Measurements from ENCODE around the gene AGAP1. TPM values are rescaled to one million over a fixed set of nuclear protein-coding genes. Genes with fewer than 3 reads are reported as not detected.
A peak's percentile ranks its signal among the peaks of the same experiment; 100 is the strongest.

AGAP1 gene
- total RNA-seq, 1 donor from 2014 or later: 43.9 TPM

- peak overlapping the region; percentile 39 for H3K4me3 Mint-ChIP-seq (ENCODE audit: unreplicated experiment)
These were observed 614.2 kb downstream of the AGAP1 start for GRCh38 chr2:236107942-236108625.

DNA sequence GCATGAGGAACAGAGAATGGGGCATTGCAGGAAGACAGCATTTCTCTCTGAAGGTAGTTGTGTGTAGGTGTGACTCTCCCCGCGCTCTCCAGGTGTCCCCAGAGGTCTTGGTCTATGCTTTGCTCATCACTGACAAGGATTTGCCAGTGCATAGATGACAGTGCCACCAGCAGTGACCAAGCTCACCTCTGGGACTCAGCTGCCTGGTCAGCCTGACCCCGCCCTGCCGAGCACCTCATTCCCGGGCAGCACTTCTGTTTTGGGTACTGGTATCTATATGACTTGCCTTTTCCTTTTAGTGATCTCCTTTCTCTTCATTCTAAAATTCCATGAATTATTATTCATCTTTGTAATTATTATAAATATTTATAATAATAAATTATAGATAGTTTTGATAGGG is 615.2 kb downstream of the AGAP1 start:
- H3K27ac Mint-ChIP-seq (ENCODE audit: unreplicated experiment): peak overlapping the region; percentile 96

More at GRCh38 chr2:236107942-236108625, 614.2 kb downstream of the AGAP1 start:
- H3K27me3 Mint-ChIP-seq (ENCODE audit: unreplicated experiment): peaks cover 12% of the 10 kb centered on the region
- H3K36me3 Mint-ChIP-seq (ENCODE audit: low read depth, unreplicated experiment): peaks cover 6% of the 10 kb centered on the region
- H3K4me1 Mint-ChIP-seq (ENCODE audit: unreplicated experiment): peaks cover 54% of the 10 kb centered on the region
- no peaks in the 10 kb centered on the region for H3K9me3 Mint-ChIP-seq (ENCODE audit: unreplicated experiment)
- TF ChIP-seq, protein P1, sequence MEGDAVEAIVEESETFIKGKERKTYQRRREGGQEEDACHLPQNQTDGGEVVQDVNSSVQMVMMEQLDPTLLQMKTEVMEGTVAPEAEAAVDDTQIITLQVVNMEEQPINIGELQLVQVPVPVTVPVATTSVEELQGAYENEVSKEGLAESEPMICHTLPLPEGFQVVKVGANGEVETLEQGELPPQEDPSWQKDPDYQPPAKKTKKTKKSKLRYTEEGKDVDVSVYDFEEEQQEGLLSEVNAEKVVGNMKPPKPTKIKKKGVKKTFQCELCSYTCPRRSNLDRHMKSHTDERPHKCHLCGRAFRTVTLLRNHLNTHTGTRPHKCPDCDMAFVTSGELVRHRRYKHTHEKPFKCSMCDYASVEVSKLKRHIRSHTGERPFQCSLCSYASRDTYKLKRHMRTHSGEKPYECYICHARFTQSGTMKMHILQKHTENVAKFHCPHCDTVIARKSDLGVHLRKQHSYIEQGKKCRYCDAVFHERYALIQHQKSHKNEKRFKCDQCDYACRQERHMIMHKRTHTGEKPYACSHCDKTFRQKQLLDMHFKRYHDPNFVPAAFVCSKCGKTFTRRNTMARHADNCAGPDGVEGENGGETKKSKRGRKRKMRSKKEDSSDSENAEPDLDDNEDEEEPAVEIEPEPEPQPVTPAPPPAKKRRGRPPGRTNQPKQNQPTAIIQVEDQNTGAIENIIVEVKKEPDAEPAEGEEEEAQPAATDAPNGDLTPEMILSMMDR (IDR thresholded peaks at IDR 0.05; ENCODE audit: unreplicated experiment): no peak
- DNase-seq (ENCODE audit: low spot score): peak; percentile 39
- H3K27ac Mint-ChIP-seq (ENCODE audit: unreplicated experiment): peak overlapping the region; percentile 96

GRCh38 chr2:236109473-236109872 is 615.6 kb downstream of the AGAP1 start:
- Mint-ChIP-seq H3K27ac (ENCODE audit: unreplicated experiment) (no peak overlapping the region), H3K27me3 (ENCODE audit: unreplicated experiment) (peaks cover 11% of the 10 kb centered on the region), H3K4me3 (ENCODE audit: unreplicated experiment) (no peak overlapping the region), H3K4me1 (ENCODE audit: unreplicated experiment) (peaks cover 50% of the 10 kb centered on the region), H3K9me3 (ENCODE audit: unreplicated experiment) (no peaks in the 10 kb centered on the region), H3K36me3 (ENCODE audit: low read depth, unreplicated experiment) (peaks cover 6% of the 10 kb centered on the region)
- TF ChIP-seq, protein P1 (IDR thresholded peaks at IDR 0.05; ENCODE audit: unreplicated experiment): no peak
- no peak for DNase-seq (ENCODE audit: low spot score)

More for the DNA sequence above, 615.2 kb downstream of the AGAP1 start:
- H3K9me3 Mint-ChIP-seq (ENCODE audit: unreplicated experiment): no peaks in the 10 kb centered on the region
- H3K4me3 Mint-ChIP-seq (ENCODE audit: unreplicated experiment): peak overlapping the region; percentile 39
- H3K36me3 Mint-ChIP-seq (ENCODE audit: low read depth, unreplicated experiment): peaks cover 6% of the 10 kb centered on the region
- no peak for DNase-seq (ENCODE audit: low spot score)
- peaks cover 50% of the 10 kb centered on the region for H3K4me1 Mint-ChIP-seq (ENCODE audit: unreplicated experiment)
- peaks cover 10% of the 10 kb centered on the region for H3K27me3 Mint-ChIP-seq (ENCODE audit: unreplicated experiment)
- TF ChIP-seq, protein P1 (IDR thresholded peaks at IDR 0.05; ENCODE audit: unreplicated experiment): no peak

DNA sequence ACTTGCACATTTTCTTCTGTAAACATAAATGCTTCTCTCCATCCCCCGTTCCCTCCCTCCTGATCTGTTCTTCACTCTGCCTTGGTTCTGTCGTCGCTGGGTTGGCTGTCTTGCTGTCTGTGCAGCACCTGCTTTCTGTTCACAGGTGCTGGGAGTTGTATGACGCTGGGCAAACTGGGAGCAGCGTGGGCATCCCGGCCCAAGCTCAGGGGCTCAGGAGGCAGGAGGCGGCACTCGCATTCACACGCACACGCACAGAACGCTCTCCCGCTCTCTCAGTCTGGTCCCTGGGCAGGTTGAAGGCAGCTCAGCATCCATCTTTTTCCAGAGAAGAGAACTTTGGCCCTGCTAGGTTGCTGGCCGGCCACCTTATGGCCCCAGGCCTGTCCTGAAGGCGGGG is 618.6 kb downstream of the AGAP1 start:
- Mint-ChIP-seq H3K9me3 (ENCODE audit: unreplicated experiment) (no peaks in the 10 kb centered on the region), H3K4me1 (ENCODE audit: unreplicated experiment) (peaks cover 38% of the 10 kb centered on the region), H3K27me3 (ENCODE audit: unreplicated experiment) (peaks cover 16% of the 10 kb centered on the region), H3K36me3 (ENCODE audit: low read depth, unreplicated experiment) (peaks cover 6% of the 10 kb centered on the region), H3K4me3 (ENCODE audit: unreplicated experiment) (no peak overlapping the region), H3K27ac (ENCODE audit: unreplicated experiment) (no peak overlapping the region)
- TF ChIP-seq, protein P1 (IDR thresholded peaks at IDR 0.05; ENCODE audit: unreplicated experiment): no peak
- no peak for DNase-seq (ENCODE audit: low spot score)

DNA sequence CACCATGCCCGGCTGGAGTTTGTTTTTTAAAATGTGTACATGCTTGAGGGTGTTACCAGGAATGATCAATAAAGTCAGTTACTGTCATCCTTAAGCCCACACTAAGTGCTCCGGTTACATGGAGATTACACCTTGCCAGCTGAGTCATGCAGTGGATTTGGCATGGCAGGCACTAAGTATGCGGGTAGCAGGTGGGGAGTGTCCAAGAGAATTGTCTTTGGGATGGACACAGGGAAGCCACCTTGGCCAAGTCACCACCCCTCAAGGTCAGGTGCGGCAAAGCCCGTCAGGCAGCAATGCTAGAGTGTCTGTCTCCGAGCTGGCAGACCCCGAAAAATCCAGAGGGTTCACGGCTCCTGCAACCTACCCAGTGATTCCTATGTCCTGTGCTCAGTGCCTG is 619.6 kb downstream of the AGAP1 start:
- Mint-ChIP-seq H3K27me3 (ENCODE audit: unreplicated experiment) (peaks cover 16% of the 10 kb centered on the region), H3K4me1 (ENCODE audit: unreplicated experiment) (peaks cover 36% of the 10 kb centered on the region), H3K36me3 (ENCODE audit: low read depth, unreplicated experiment) (peaks cover 6% of the 10 kb centered on the region), H3K27ac (ENCODE audit: unreplicated experiment) (no peak overlapping the region), H3K9me3 (ENCODE audit: unreplicated experiment) (no peaks in the 10 kb centered on the region), H3K4me3 (ENCODE audit: unreplicated experiment) (no peak overlapping the region)
- TF ChIP-seq, protein P1 (IDR thresholded peaks at IDR 0.05; ENCODE audit: unreplicated experiment): no peak
- no peak for DNase-seq (ENCODE audit: low spot score)
